ENCODE data around the gene HJURP.

The HJURP gene

DNA sequence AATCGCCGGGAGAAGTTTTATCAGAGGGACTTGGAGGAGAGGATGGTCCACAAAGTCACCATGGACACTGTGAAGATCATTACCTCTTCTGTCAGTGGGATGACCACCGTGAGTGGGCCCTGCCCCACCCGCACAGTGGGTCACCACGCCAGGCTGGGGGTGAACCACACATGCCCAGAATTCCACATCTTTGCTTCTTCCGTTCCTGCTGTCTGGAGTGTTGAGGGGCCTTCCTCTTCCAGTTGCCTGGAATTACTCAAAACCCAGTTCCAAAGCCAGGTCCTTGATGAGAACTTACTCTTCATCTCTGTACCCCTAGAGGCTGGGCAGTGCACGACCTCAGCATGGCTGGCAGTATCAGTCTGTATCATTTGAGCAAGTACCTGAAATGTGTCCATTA is 54.1 kb downstream of the HJURP start:
- no peaks in the 10 kb centered on the region; the same call in 1 of the 2 replicates for H3K27me3 ChIP-seq (replicated peaks; ENCODE audit: control insufficient read depth, insufficient read depth, low read length)
- no peaks in the 10 kb centered on the region for H3K36me3 ChIP-seq (ENCODE audit: control insufficient read depth, insufficient read depth, low read length)
- H3K4me3 ChIP-seq (replicated peaks; ENCODE audit: low read depth, low read length): no peak overlapping the region
- TF ChIP-seq, protein P1, sequence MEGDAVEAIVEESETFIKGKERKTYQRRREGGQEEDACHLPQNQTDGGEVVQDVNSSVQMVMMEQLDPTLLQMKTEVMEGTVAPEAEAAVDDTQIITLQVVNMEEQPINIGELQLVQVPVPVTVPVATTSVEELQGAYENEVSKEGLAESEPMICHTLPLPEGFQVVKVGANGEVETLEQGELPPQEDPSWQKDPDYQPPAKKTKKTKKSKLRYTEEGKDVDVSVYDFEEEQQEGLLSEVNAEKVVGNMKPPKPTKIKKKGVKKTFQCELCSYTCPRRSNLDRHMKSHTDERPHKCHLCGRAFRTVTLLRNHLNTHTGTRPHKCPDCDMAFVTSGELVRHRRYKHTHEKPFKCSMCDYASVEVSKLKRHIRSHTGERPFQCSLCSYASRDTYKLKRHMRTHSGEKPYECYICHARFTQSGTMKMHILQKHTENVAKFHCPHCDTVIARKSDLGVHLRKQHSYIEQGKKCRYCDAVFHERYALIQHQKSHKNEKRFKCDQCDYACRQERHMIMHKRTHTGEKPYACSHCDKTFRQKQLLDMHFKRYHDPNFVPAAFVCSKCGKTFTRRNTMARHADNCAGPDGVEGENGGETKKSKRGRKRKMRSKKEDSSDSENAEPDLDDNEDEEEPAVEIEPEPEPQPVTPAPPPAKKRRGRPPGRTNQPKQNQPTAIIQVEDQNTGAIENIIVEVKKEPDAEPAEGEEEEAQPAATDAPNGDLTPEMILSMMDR (IDR thresholded peaks at IDR 0.05; ENCODE audit: insufficient read depth, low read length, poor library complexity, severe bottlenecking): no peak
- DNase-seq (ENCODE audit: extremely low read depth, insufficient read length): no peak

DNA sequence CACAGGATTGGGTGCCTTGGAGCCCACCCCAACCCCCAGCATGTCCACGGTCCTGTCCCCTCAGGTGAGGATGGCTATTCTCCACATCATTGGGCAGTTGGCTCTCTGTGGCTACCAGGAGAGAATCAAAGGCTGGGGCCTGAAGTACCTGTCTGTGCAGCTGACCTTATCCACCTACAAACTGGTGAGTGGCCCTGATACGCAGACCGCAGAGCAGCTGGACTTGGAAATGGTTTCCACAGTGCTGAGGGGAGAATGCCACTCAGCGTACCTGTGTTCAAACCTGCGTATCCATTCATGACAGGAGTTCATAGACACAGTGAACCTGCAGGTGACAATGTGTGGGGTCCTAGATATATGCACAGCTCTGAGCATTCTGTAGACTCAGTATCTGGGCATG is 54.6 kb downstream of the HJURP start:
- TF ChIP-seq, protein P1 (IDR thresholded peaks at IDR 0.05; ENCODE audit: insufficient read depth, low read length, poor library complexity, severe bottlenecking): no peak
- Histone ChIP-seq H3K36me3 (ENCODE audit: control insufficient read depth, insufficient read depth, low read length) (no peaks in the 10 kb centered on the region), H3K27me3 (replicated peaks; ENCODE audit: control insufficient read depth, insufficient read depth, low read length) (no peaks in the 10 kb centered on the region; the same call in 1 of the 2 replicates), H3K4me3 (replicated peaks; ENCODE audit: low read depth, low read length) (no peak overlapping the region)
- DNase-seq (ENCODE audit: extremely low read depth, insufficient read length): no peak

DNA sequence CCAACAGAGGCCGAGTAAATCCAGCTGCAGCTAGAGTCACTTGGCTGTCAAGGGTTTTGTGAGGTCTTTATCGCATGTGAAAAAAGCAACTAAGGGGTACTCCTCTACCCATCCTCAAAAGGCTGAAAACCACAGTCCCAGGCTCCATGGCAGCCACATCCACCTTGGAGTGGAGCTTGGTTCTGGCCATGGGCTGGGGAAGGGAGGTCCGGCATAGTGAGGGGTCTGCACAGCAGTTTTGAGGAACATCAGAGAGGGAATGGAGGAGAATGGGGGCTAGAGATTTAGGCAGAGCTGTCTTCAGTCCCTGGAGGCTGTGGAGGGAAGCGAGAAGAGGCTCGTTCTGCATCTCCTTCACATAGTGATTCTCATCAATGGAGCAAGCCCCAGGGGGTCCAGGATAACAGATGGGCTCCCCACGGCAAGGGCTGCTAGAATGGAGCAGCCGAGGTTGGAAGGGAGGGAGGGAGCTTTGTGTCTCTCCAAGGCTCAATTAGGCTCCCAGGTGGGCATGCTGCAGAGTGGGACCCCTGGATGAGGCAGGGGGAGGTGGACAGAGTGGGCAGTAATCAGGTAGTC is 55.2 kb downstream of the HJURP start:
- no peaks in the 10 kb centered on the region for H3K36me3 ChIP-seq (ENCODE audit: control insufficient read depth, insufficient read depth, low read length)

DNA sequence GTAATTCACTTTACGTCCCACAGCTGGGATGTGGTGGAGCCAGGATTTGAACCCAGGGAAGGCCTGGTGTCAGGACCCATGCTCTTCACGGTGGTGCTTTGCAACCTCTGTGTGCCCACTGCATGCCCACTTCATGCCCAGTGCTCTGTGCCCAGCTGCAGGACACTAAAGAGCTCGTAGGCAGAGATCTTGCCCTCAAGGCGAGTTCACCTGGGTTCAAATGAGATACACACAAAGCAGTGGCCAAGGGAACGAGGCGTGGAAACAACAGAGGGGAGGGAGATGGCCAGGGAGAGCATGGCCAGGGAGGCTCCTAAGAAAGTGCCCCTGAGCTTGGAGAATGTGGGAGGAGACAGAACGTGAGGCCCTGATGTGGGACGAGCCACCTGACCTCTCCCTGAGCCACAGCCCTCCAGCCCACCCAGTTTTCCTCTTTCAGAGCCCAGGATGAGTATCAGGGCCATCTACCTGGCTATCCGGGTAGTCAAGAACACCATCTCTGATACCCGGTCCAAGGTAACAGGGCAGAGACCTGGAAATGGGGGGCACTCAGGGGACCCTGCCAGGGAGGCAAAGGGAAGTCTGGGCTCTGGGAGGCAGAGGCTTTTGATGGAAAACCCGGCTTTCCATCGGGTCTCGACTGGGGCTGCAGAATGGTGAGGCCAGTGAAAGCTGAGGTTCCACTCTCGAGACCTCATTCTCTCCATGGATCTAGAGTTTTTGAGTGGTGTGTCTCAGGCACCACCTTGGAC is 55.8 kb downstream of the HJURP start:
- Histone ChIP-seq H3K4me3 (replicated peaks; ENCODE audit: low read depth, low read length) (no peak overlapping the region), H3K27me3 (replicated peaks; ENCODE audit: control insufficient read depth, insufficient read depth, low read length) (no peaks in the 10 kb centered on the region; the same call in 1 of the 2 replicates), H3K36me3 (ENCODE audit: control insufficient read depth, insufficient read depth, low read length) (no peaks in the 10 kb centered on the region)
- TF ChIP-seq, protein P1 (IDR thresholded peaks at IDR 0.05; ENCODE audit: insufficient read depth, low read length, poor library complexity, severe bottlenecking): no peak
- DNase-seq (ENCODE audit: extremely low read depth, insufficient read length): no peak

More for the DNA sequence above, 55.2 kb downstream of the HJURP start:
- TF ChIP-seq, protein P1 (IDR thresholded peaks at IDR 0.05; ENCODE audit: insufficient read depth, low read length, poor library complexity, severe bottlenecking): no peak
- H3K4me3 ChIP-seq (replicated peaks; ENCODE audit: low read depth, low read length): no peak overlapping the region
- no peak for DNase-seq (ENCODE audit: extremely low read depth, insufficient read length)
- no peaks in the 10 kb centered on the region; the same call in 1 of the 2 replicates for H3K27me3 ChIP-seq (replicated peaks; ENCODE audit: control insufficient read depth, insufficient read depth, low read length)

DNA sequence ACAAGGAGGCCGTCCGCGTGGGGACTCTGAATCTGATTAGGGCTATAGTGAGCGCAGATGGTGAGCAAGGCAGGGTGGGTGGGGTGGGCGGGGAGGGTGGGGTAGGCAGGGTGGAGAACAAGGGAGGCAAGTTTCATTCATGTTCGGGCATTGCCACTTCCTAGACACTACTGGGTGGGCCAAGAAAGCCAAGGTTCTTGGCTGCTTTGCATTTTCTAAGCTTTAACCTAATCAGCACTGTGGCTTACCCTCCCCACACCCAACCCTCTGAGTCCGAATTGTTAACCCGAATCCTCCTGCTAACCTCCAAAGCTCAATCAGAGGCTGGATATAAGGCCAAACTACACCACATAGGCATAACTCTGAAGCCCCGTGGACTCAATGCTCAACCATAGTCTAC is 58.1 kb downstream of the HJURP start:
- H3K27me3 ChIP-seq (replicated peaks; ENCODE audit: control insufficient read depth, insufficient read depth, low read length): no peaks in the 10 kb centered on the region; the same call in 1 of the 2 replicates
- TF ChIP-seq, protein P1 (IDR thresholded peaks at IDR 0.05; ENCODE audit: insufficient read depth, low read length, poor library complexity, severe bottlenecking): no peak
- no peaks in the 10 kb centered on the region for H3K36me3 ChIP-seq (ENCODE audit: control insufficient read depth, insufficient read depth, low read length)
- no peak for DNase-seq (ENCODE audit: extremely low read depth, insufficient read length)
- H3K4me3 ChIP-seq (replicated peaks; ENCODE audit: low read depth, low read length): no peak overlapping the region

Data from GM06990 (cell line).